ENCODE results near the gene DOK7.
"Not testable (repeated sequence)": the region's sequence is repeated elsewhere in the genome, so short reads cannot be mapped to it uniquely, and the experiment has no call there.

The DOK7 gene

DNA sequence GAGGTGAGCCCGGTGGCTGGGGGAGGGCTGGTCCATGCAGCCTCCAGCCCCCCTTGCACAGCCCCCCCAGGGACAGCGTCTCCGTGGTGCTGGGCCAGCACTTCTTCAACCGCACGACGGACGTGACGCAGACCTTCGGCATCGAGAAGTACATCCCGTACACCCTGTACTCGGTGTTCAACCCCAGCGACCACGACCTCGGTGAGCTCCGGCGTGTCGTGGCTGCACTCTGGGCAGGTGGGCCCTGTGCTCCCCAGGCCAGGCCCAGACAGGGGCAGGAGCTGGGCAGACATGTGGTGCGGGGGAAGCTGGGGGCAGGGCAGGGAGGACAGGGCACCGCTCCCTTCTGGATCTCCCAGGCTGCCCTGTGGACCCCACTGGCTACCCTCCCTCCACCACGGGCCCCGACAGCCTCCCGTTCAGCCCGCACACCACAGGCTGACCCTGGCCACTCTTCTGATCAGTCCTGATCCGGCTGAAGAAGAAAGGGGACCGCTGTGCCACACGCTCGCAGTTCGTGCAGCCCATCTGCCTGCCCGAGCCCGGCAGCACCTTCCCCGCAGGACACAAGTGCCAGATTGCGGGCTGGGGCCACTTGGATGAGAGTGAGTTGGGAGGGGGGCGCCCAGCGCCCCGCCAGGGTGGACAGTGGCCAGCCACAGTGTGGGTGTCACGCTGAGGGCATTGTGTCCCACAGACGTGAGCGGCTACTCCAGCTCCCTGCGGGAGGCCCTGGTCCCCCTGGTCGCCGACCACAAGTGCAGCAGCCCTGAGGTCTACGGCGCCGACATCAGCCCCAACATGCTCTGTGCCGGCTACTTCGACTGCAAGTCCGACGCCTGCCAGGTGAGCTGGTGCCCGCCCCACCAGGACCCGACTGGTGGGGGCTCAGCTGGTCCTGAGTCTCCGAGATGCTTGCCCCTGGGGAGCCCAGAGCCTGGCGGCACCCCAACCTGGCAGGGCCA, 15.4 kb upstream of the DOK7 start:
- TF ChIP-seq, protein P1, sequence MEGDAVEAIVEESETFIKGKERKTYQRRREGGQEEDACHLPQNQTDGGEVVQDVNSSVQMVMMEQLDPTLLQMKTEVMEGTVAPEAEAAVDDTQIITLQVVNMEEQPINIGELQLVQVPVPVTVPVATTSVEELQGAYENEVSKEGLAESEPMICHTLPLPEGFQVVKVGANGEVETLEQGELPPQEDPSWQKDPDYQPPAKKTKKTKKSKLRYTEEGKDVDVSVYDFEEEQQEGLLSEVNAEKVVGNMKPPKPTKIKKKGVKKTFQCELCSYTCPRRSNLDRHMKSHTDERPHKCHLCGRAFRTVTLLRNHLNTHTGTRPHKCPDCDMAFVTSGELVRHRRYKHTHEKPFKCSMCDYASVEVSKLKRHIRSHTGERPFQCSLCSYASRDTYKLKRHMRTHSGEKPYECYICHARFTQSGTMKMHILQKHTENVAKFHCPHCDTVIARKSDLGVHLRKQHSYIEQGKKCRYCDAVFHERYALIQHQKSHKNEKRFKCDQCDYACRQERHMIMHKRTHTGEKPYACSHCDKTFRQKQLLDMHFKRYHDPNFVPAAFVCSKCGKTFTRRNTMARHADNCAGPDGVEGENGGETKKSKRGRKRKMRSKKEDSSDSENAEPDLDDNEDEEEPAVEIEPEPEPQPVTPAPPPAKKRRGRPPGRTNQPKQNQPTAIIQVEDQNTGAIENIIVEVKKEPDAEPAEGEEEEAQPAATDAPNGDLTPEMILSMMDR (conservative IDR thresholded peaks at IDR 0.05; ENCODE audit: low read length), result no peak
- H3K4me3 ChIP-seq (ENCODE audit: low read length), result no peak overlapping the region
- DNase-seq (ENCODE audit: low read depth), result no peak

DNA sequence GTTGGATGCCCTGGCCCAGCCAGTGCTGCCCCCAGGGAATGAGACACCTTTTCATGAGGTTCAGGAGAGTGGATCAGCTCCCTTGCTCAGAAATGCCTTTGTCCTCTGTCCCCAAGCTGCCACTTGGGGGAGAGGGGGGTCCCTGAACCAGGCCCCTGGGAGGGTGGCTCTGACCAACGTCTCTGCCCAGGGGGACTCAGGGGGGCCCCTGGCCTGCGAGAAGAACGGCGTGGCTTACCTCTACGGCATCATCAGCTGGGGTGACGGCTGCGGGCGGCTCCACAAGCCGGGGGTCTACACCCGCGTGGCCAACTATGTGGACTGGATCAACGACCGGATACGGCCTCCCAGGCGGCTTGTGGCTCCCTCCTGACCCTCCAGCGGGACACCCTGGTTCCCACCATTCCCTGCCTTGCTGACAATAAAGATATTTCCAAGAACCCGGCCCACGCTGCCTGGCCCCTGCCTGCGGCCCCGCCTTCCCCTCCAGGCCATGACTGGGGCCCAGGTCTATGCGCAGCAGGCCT, 14.0 kb upstream of the DOK7 start:
- DNase-seq (ENCODE audit: low read depth), result no peak
- TF ChIP-seq, protein P1 (conservative IDR thresholded peaks at IDR 0.05; ENCODE audit: low read length), result no peak
- H3K4me3 ChIP-seq (ENCODE audit: low read length), result no peak overlapping the region

GRCh38 chr4:3449574-3450534, 13.3 kb upstream of the DOK7 start:
- TF ChIP-seq, protein P1 (conservative IDR thresholded peaks at IDR 0.05; ENCODE audit: low read length), result no peak
- DNase-seq (ENCODE audit: low read depth), result no peak
- no peak overlapping the region for H3K4me3 ChIP-seq (ENCODE audit: low read length)

- TF ChIP-seq, protein P1 (conservative IDR thresholded peaks at IDR 0.05; ENCODE audit: low read length), result no peak
- DNase-seq (ENCODE audit: low read depth), result no peak
- H3K4me3 ChIP-seq (ENCODE audit: low read length), result no peak overlapping the region
These were observed 12.5 kb upstream of the DOK7 start for GRCh38 chr4:3450643-3451042.

DNA sequence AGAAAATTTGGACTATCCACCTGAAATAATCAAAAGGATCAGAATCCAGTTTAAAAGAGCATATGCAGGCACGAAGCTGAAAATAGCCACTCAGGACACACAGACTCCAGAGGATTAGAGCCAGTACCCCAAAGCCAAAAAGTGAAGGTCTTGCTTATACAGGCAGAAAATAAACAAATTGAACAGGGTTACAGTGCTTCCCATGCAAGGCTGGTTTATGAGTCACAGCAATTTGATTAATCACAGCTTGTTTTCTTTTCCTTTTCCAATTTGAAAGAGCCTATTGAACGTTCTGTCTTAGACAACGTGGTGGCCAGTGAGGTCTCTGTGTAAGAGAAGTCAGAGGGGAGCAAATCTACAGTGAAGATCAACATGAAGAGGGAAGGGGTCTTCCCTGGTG, 11.2 kb upstream of the DOK7 start:
- TF ChIP-seq, protein P1 (conservative IDR thresholded peaks at IDR 0.05; ENCODE audit: low read length), result no peak
- H3K4me3 ChIP-seq (ENCODE audit: low read length), result no peak overlapping the region

DNA sequence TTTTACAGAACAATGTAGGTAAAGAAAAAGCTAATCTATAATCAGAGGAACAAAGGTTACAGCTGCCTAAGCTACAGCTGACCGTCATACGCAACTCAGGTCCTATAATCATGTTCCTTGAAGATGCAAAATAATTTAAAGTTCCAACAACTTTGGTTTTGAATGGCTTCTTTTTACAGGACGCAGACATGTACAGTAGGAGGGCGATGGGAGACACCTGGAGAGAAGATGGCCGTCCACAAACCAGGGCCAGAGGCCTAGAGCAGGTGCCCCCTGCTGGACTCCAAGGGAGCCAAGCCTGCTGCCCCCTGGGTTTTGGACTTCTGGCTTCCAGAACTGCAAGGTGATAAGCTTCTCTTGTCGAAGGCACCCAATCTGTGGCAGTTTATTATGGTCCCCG, 10.7 kb upstream of the DOK7 start:
- TF ChIP-seq, protein P1 (conservative IDR thresholded peaks at IDR 0.05; ENCODE audit: low read length), result peak; percentile 18; the same call in 1 of the 2 replicates
- no peak for DNase-seq (ENCODE audit: low read depth)
- no peak overlapping the region for H3K4me3 ChIP-seq (ENCODE audit: low read length)

More for the DNA sequence above, 11.2 kb upstream of the DOK7 start:
- peak; percentile 59 for DNase-seq (ENCODE audit: low read depth)

DNA sequence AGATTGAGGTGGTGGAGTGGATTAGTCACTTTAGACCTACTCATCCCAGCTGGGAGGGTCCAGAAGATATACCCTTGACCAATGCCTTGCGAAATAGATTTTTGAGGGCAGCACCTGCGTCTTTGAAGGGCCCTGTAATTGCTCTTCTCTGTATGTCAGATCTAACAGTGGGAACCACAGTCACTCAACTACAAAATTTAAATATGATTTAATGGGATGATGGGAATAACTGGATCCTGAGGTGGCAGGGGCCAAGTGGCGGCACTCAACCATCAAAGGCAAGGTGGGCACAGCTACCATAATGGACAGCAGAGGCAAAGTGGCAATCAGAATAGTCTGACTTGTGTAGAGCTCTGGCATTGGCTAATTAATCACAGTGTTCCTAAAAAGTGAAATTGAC, 7.5 kb upstream of the DOK7 start:
- H3K4me3 ChIP-seq (ENCODE audit: low read length); DNase-seq (ENCODE audit: low read depth): not testable (repeated sequence)
